Effector memory CD8-positive, alpha-beta T cell (primary cell): ENCODE measurements around the gene GCH1.

Source experiments
- ATAC-seq: fragments of 150-1000 bp; cut with Tn5 transposase; replicated peaks from 2 replicates; pipeline ENCODE4 v1.10.0; 2021; ENCODE audit warnings: mild to moderate bottlenecking, moderate library complexity
- DNase-seq, 3 experiments: peaks; one replicate each; pipeline ENCODE4 v3.0.0; 2021
- H3K27ac Mint-ChIP-seq, 2 donors: one replicate each; pipeline ENCODE4 v1.8.0; 2022; ENCODE audit warnings: mild to moderate bottlenecking in 2 of 2, mixed read lengths in 2 of 2, moderate library complexity in 2 of 2
- H3K27me3 Mint-ChIP-seq, 2 donors: one replicate each; pipeline ENCODE4 v1.8.0; 2022; ENCODE audit warnings: mixed read lengths in 2 of 2
- H3K36me3 Mint-ChIP-seq: one replicate; pipeline ENCODE4 v1.8.0; 2022; ENCODE audit warnings: mild to moderate bottlenecking, moderate library complexity, mixed read lengths; ENCODE audit not compliant: insufficient read depth
- H3K4me1 Mint-ChIP-seq, 2 donors: one replicate each; pipeline ENCODE4 v1.8.0; 2022; ENCODE audit warnings: low read depth in 2 of 2, mixed read lengths in 2 of 2
- H3K4me3 Mint-ChIP-seq, 2 donors: one replicate each; pipeline ENCODE4 v1.8.0; 2022; ENCODE audit warnings: mild to moderate bottlenecking in 2 of 2, mixed read lengths in 2 of 2, moderate library complexity in 2 of 2
- H3K9me3 Mint-ChIP-seq, 2 donors: one replicate each; pipeline ENCODE4 v1.8.0; 2022; ENCODE audit warnings: mixed read lengths in 2 of 2

GCH1 gene

GRCh38 chr14:54840336-54840735 is 62.3 kb downstream of the GCH1 start:
- Mint-ChIP-seq H3K4me3 (no peak overlapping the region), H3K36me3 (peaks cover 61% of the 10 kb centered on the region), H3K4me1 (peaks cover 3 to 4% of the 10 kb centered on the region in 2 donors), H3K9me3 (no peaks in the 10 kb centered on the region), H3K27me3 (no peaks in the 10 kb centered on the region), H3K27ac (peak overlapping the region in 1 of 2 donors; percentile 56)
- no peak for ATAC-seq
- no peak for DNase-seq

GRCh38 chr14:54839701-54840119 is 62.9 kb downstream of the GCH1 start:
- no peaks in the 10 kb centered on the region for H3K27me3 Mint-ChIP-seq
- peaks cover 55% of the 10 kb centered on the region for H3K36me3 Mint-ChIP-seq
- no peak overlapping the region for H3K27ac Mint-ChIP-seq
- DNase-seq: no peak
- H3K9me3 Mint-ChIP-seq: no peaks in the 10 kb centered on the region
- H3K4me3 Mint-ChIP-seq: no peak overlapping the region
- H3K4me1 Mint-ChIP-seq: peaks cover 3 to 4% of the 10 kb centered on the region in 2 donors
- ATAC-seq: no peak

- Mint-ChIP-seq H3K27me3 (no peaks in the 10 kb centered on the region), H3K4me3 (no peak overlapping the region), H3K4me1 (peaks cover 0 to 4% of the 10 kb centered on the region in 2 donors), H3K36me3 (peaks cover 48% of the 10 kb centered on the region), H3K9me3 (no peaks in the 10 kb centered on the region), H3K27ac (peak overlapping the region in 1 of 2 donors; percentile 71)
- DNase-seq: no peak
- no peak for ATAC-seq
These were observed 63.6 kb downstream of the GCH1 start for GRCh38 chr14:54838931-54839512.

DNA sequence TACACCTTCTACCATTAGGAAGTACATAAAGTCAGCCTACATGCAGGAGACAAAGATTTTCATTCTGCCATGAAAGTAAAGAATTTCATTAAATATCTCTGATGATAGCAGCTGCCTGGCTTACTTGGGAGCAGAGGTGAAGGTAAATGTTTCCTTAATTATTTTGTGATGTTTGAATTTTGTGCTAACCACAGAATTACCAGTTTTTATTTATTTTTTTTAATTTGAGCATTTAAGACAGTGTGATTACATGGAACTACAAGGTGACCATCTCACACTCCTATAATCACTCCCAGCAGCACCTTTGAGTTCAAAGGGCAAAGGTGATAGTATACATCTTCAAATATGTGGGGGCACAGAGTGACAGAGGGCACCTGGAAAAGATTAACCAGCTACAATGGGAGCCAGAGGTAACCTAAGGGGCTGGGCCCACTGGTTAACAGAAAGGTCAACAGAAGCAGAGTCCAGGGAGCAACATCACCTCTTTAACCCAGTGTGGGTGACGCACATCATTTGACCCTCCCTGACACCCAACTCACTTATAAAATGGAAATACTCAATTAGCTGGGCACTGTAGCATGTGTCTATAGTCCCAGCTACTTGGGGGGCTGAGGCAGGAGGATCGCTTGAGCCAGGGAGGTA is 65.0 kb downstream of the GCH1 start:
- H3K4me3 Mint-ChIP-seq: no peak overlapping the region
- no peaks in the 10 kb centered on the region for H3K9me3 Mint-ChIP-seq
- ATAC-seq (no peak), DNase-seq (no peak)
- H3K4me1 Mint-ChIP-seq: peaks cover 0 to 4% of the 10 kb centered on the region in 2 donors
- H3K27me3 Mint-ChIP-seq: no peaks in the 10 kb centered on the region
- no peak overlapping the region for H3K27ac Mint-ChIP-seq
- H3K36me3 Mint-ChIP-seq: peaks cover 40% of the 10 kb centered on the region

- Mint-ChIP-seq H3K9me3 (no peaks in the 10 kb centered on the region), H3K4me3 (no peak overlapping the region), H3K36me3 (peaks cover 26% of the 10 kb centered on the region), H3K27ac (no peak overlapping the region), H3K27me3 (no peaks in the 10 kb centered on the region), H3K4me1 (peaks cover 0 to 3% of the 10 kb centered on the region in 2 donors)
- no peak for ATAC-seq
- DNase-seq: no peak
These were observed 66.4 kb downstream of the GCH1 start for GRCh38 chr14:54836231-54836630.

- Mint-ChIP-seq H3K9me3 (no peaks in the 10 kb centered on the region), H3K4me3 (no peak overlapping the region), H3K4me1 (no peaks in the 10 kb centered on the region), H3K36me3 (peaks cover 15% of the 10 kb centered on the region), H3K27me3 (no peaks in the 10 kb centered on the region), H3K27ac (peak overlapping the region in 1 of 2 donors; percentile 2)
- DNase-seq (no peak), ATAC-seq (no peak)
These were observed 67.9 kb downstream of the GCH1 start for GRCh38 chr14:54834727-54835126.

DNA sequence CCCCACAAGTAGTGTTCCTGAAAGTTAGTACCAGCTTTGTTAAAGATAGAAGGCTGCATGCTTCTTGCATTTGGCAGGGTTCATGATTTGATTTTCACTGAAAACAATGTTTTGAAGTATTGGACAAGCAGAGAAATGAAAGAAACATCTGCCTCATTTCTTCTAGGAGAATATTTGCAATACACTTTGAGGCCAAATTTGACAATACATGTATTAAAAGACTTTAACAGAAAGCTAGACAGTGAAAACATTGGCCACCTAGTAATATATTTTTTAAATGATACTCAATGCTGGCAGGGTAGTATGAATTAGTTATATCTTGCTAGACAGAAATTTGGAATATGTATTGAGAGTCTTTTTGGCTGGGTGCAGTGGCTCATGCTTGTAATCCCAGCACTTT is 68.5 kb downstream of the GCH1 start:
- H3K27me3 Mint-ChIP-seq: no peaks in the 10 kb centered on the region
- no peak for DNase-seq
- H3K36me3 Mint-ChIP-seq: peaks cover 9% of the 10 kb centered on the region
- no peaks in the 10 kb centered on the region for H3K4me1 Mint-ChIP-seq
- H3K9me3 Mint-ChIP-seq: no peaks in the 10 kb centered on the region
- ATAC-seq: no peak
- no peak overlapping the region for H3K27ac Mint-ChIP-seq
- H3K4me3 Mint-ChIP-seq: no peak overlapping the region

DNA sequence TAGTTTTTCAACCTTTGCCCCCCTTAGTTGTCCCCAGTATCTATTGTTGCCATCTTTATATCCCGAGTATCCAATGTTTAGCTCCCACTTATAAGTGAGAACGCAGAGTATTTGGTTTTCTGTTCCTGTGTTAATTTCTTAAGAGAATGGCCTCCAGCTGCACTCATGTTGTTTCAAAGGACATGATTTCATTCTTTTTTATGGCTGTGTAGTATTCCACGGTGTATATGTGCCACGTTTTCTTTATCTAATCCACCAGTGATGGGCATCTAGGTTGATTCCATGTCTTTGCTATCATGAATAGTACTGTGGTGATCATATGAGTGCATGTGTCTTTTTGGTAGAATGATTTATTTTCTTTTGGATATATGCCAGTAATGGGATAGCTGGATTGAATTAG is 72.0 kb downstream of the GCH1 start:
- DNase-seq (no peak), ATAC-seq (no peak)
- H3K27ac Mint-ChIP-seq: no peak overlapping the region
- H3K36me3 Mint-ChIP-seq: no peaks in the 10 kb centered on the region
- no peaks in the 10 kb centered on the region for H3K4me1 Mint-ChIP-seq
- H3K27me3 Mint-ChIP-seq: no peaks in the 10 kb centered on the region
- peaks cover 2 to 11% of the 10 kb centered on the region in 2 donors for H3K9me3 Mint-ChIP-seq
- H3K4me3 Mint-ChIP-seq: no peak overlapping the region

DNA sequence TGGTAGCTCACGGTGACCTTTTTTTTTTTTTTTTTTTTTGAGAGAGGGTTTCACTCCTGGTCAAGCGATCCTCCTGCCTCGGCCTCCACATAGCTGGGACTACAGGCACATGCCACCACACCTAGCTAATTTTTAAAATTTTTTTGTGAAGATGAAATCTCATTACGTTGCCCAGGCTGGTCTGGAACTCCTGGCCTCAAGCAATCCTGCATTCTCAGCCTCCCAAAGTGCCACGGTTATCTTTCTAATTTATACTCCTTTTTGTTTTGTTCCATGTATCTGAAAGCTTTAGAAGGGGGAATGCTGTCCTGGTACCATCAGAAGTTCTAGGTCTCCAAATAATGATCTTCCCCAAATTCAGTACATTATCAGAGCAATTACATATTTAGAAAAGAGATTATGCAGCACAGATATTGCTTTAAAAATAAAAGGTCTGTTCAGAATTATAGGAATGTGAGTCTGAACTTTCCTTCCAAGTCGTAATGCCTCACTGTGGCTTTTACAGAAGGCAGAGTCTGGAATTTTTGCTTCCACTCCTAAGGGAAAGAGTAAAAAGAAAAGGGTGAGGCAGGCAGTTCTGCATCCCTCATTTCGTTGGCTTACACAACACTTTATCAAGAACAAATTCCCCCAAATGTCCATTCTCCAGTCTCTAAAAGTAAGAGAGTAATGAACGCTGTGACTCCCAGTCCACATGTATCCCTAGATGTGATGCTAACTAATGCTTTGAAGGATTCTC is 73.0 kb downstream of the GCH1 start:
- Mint-ChIP-seq H3K27ac (no peak overlapping the region), H3K27me3 (no peaks in the 10 kb centered on the region), H3K4me3 (no peak overlapping the region), H3K4me1 (no peaks in the 10 kb centered on the region), H3K36me3 (no peaks in the 10 kb centered on the region), H3K9me3 (peaks cover 6 to 16% of the 10 kb centered on the region in 2 donors)
- no peak for DNase-seq
- no peak for ATAC-seq

- peaks cover 9 to 28% of the 10 kb centered on the region in 2 donors for H3K9me3 Mint-ChIP-seq
- H3K27ac Mint-ChIP-seq: no peak overlapping the region
- ATAC-seq: no peak
- H3K27me3 Mint-ChIP-seq: no peaks in the 10 kb centered on the region
- H3K4me3 Mint-ChIP-seq: no peak overlapping the region
- no peak for DNase-seq
- H3K36me3 Mint-ChIP-seq: no peaks in the 10 kb centered on the region
- no peaks in the 10 kb centered on the region for H3K4me1 Mint-ChIP-seq
These were observed 74.6 kb downstream of the GCH1 start for GRCh38 chr14:54828037-54828436.

DNA sequence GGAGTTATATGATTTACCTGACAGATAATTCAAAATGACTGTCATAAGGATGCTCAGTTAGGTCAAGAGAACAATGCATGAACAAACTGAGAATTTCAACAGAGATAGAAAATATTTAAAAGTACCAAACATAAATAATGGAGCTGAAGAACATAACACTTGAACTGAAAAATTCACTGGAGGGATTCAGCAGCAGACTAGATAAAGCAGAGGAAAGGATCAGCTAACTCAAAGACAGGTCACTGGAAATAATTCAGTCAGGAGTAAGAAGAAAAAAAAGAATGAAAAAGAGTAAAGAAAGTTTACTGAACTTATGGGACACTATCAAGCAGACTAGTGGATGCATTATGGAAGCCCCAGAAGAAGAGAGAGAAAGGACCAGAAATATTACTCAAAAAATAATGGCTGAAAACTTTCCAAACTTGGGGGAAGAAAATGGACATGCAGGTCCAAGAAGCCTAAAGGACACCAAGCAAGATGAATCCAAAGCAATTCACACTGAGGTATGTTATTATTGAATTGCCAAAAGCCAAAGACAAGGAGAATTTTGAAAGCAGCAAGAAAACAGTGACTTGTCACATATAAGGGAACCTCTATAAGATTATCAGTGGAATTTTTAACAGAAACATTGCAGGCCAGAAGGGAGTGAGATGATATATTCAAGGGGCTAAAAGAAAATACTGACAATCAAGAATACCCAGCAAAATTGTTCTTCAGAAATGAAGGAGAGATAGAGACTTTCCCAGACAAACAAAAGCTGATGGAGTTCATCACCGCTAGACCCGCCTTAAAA is 78.7 kb downstream of the GCH1 start:
- Mint-ChIP-seq H3K9me3 (peaks cover 9 to 28% of the 10 kb centered on the region in 2 donors), H3K27me3 (peaks cover 16 to 18% of the 10 kb centered on the region in 2 donors), H3K4me1 (no peaks in the 10 kb centered on the region), H3K4me3 (no peak overlapping the region), H3K27ac (no peak overlapping the region), H3K36me3 (no peaks in the 10 kb centered on the region)
- ATAC-seq (no peak), DNase-seq (no peak)

GRCh38 chr14:54822685-54823084 is 79.9 kb downstream of the GCH1 start:
- DNase-seq: no peak
- Mint-ChIP-seq H3K27ac (no peak overlapping the region), H3K4me1 (peaks cover 0 to 3% of the 10 kb centered on the region in 2 donors), H3K4me3 (no peak overlapping the region), H3K9me3 (peaks cover 9 to 28% of the 10 kb centered on the region in 2 donors), H3K36me3 (no peaks in the 10 kb centered on the region), H3K27me3 (peaks cover 18 to 27% of the 10 kb centered on the region in 2 donors)
- ATAC-seq: no peak
